ENCODE results near the gene GJB4.
"Not testable (repeated sequence)": the region's sequence is repeated elsewhere in the genome, so short reads cannot be mapped to it uniquely, and the experiment has no call there.

Gene GJB4

GRCh38 chr1:34759503-34760357 is at the start of gene GJB4:
GJB4 (plus strand) TSS chr1:34759740; CDS start chr1:34761255, 1,515 bp downstream.
- no peaks in the 10 kb centered on the region for H3K36me3 Mint-ChIP-seq

GRCh38 chr1:34710812-34711211 is 48.7 kb upstream of the GJB4 start:
- Mint-ChIP-seq H3K4me1 (no peaks in the 10 kb centered on the region), H3K4me3 (no peak overlapping the region), H3K9me3 (no peaks in the 10 kb centered on the region), H3K27ac (no peak overlapping the region), H3K27me3 (peaks cover 3 to 6% of the 10 kb centered on the region in 2 donors), H3K36me3 (no peaks in the 10 kb centered on the region)
- DNase-seq (no peak), ATAC-seq (replicated peaks) (no peak)

More at GRCh38 chr1:34759503-34760357, at the start of gene GJB4:
- ATAC-seq (replicated peaks) (no peak), DNase-seq (no peak)
- Mint-ChIP-seq H3K27ac (peak within 1 kb of the TSS; percentile 21), H3K9me3 (no peaks in the 10 kb centered on the region), H3K27me3 (peaks cover 14 to 20% of the 10 kb centered on the region in 2 donors), H3K4me1 (no peaks in the 10 kb centered on the region), H3K4me3 (no peak within 1 kb of the TSS)

- Mint-ChIP-seq H3K36me3 (no peaks in the 10 kb centered on the region), H3K27ac (no peak overlapping the region), H3K4me1 (no peaks in the 10 kb centered on the region)
Observed at GRCh38 chr1:34711485-34711884, 48.1 kb upstream of the GJB4 start.

GRCh38 chr1:34712007-34712688 is 47.4 kb upstream of the GJB4 start:
- Mint-ChIP-seq H3K27me3 (peaks cover 0 to 9% of the 10 kb centered on the region in 2 donors), H3K36me3 (no peaks in the 10 kb centered on the region), H3K9me3 (no peaks in the 10 kb centered on the region)

More at GRCh38 chr1:34711485-34711884, 48.1 kb upstream of the GJB4 start:
- no peaks in the 10 kb centered on the region for H3K9me3 Mint-ChIP-seq
- peaks cover 0 to 6% of the 10 kb centered on the region in 2 donors for H3K27me3 Mint-ChIP-seq
- ATAC-seq (replicated peaks) (no peak), DNase-seq (no peak)
- no peak overlapping the region for H3K4me3 Mint-ChIP-seq

GRCh38 chr1:34713443-34713842 is 46.1 kb upstream of the GJB4 start:
- no peak overlapping the region for H3K4me3 Mint-ChIP-seq

More at GRCh38 chr1:34712007-34712688, 47.4 kb upstream of the GJB4 start:
- ATAC-seq (replicated peaks) (no peak), DNase-seq (no peak)
- Mint-ChIP-seq H3K4me1 (no peaks in the 10 kb centered on the region), H3K27ac (no peak overlapping the region), H3K4me3 (no peak overlapping the region)

GRCh38 chr1:34714386-34714785 is 45.2 kb upstream of the GJB4 start:
- no peak overlapping the region for H3K27ac Mint-ChIP-seq
- H3K27me3 Mint-ChIP-seq: peaks cover 0 to 21% of the 10 kb centered on the region in 2 donors
- H3K36me3 Mint-ChIP-seq: no peaks in the 10 kb centered on the region
- ATAC-seq (replicated peaks) (no peak), DNase-seq (no peak)
- H3K4me1 Mint-ChIP-seq: no peaks in the 10 kb centered on the region
- peaks cover 3 to 6% of the 10 kb centered on the region in 2 donors for H3K9me3 Mint-ChIP-seq
- no peak overlapping the region for H3K4me3 Mint-ChIP-seq

More at GRCh38 chr1:34713443-34713842, 46.1 kb upstream of the GJB4 start:
- H3K27me3 Mint-ChIP-seq: peaks cover 0 to 15% of the 10 kb centered on the region in 2 donors
- no peaks in the 10 kb centered on the region for H3K4me1 Mint-ChIP-seq
- ATAC-seq (replicated peaks) (no peak), DNase-seq (no peak)
- no peak overlapping the region for H3K27ac Mint-ChIP-seq
- H3K36me3 Mint-ChIP-seq: no peaks in the 10 kb centered on the region
- peaks cover 3 to 6% of the 10 kb centered on the region in 2 donors for H3K9me3 Mint-ChIP-seq

- Mint-ChIP-seq H3K4me3 (no peak overlapping the region), H3K9me3 (peaks cover 3 to 6% of the 10 kb centered on the region in 2 donors), H3K36me3 (no peaks in the 10 kb centered on the region), H3K4me1 (no peaks in the 10 kb centered on the region), H3K27ac (no peak overlapping the region), H3K27me3 (peaks cover 0 to 29% of the 10 kb centered on the region in 2 donors)
- ATAC-seq (replicated peaks) (no peak), DNase-seq (no peak)
Observed at GRCh38 chr1:34715139-34715538, 44.4 kb upstream of the GJB4 start.

GRCh38 chr1:34721241-34721640 is 38.3 kb upstream of the GJB4 start:
- H3K9me3 Mint-ChIP-seq: peaks cover 3 to 6% of the 10 kb centered on the region in 2 donors
- peaks cover 26 to 46% of the 10 kb centered on the region in 2 donors for H3K27me3 Mint-ChIP-seq
- DNase-seq: no peak
- H3K4me1 Mint-ChIP-seq: no peaks in the 10 kb centered on the region
- no peak for ATAC-seq (replicated peaks)
- no peak overlapping the region for H3K27ac Mint-ChIP-seq
- no peak overlapping the region for H3K4me3 Mint-ChIP-seq
- no peaks in the 10 kb centered on the region for H3K36me3 Mint-ChIP-seq

GRCh38 chr1:34721646-34722355 is 37.7 kb upstream of the GJB4 start:
- H3K27me3 Mint-ChIP-seq: peaks cover 26 to 45% of the 10 kb centered on the region in 2 donors
- H3K9me3 Mint-ChIP-seq: peaks cover 3 to 6% of the 10 kb centered on the region in 2 donors
- no peak overlapping the region for H3K27ac Mint-ChIP-seq
- H3K4me1 Mint-ChIP-seq: no peaks in the 10 kb centered on the region
- ATAC-seq (replicated peaks): no peak
- H3K4me3 Mint-ChIP-seq: no peak overlapping the region
- no peak for DNase-seq
- H3K36me3 Mint-ChIP-seq: no peaks in the 10 kb centered on the region

GRCh38 chr1:34726861-34727260 is 32.7 kb upstream of the GJB4 start:
- ATAC-seq (replicated peaks) (no peak), DNase-seq (no peak)
- peaks cover 27 to 32% of the 10 kb centered on the region in 2 donors for H3K27me3 Mint-ChIP-seq
- no peaks in the 10 kb centered on the region for H3K4me1 Mint-ChIP-seq
- H3K4me3 Mint-ChIP-seq: no peak overlapping the region
- H3K27ac Mint-ChIP-seq: no peak overlapping the region
- H3K9me3 Mint-ChIP-seq: no peaks in the 10 kb centered on the region
- H3K36me3 Mint-ChIP-seq: no peaks in the 10 kb centered on the region

GRCh38 chr1:34730485-34730884 is 29.1 kb upstream of the GJB4 start:
- ATAC-seq (replicated peaks) (no peak), DNase-seq (no peak)
- Mint-ChIP-seq H3K27me3 (peaks cover 17 to 21% of the 10 kb centered on the region in 2 donors), H3K4me1 (no peaks in the 10 kb centered on the region), H3K9me3 (no peaks in the 10 kb centered on the region), H3K4me3 (no peak overlapping the region), H3K27ac (no peak overlapping the region), H3K36me3 (no peaks in the 10 kb centered on the region)

- H3K4me1 Mint-ChIP-seq; H3K27ac Mint-ChIP-seq; DNase-seq; H3K9me3 Mint-ChIP-seq; H3K4me3 Mint-ChIP-seq; ATAC-seq (replicated peaks); H3K36me3 Mint-ChIP-seq: not testable (repeated sequence)
- H3K27me3 Mint-ChIP-seq: peaks cover 24 to 30% of the 10 kb centered on the region in 2 donors
Observed at GRCh38 chr1:34732831-34733230, 26.7 kb upstream of the GJB4 start.

- no peaks in the 10 kb centered on the region for H3K4me1 Mint-ChIP-seq
- H3K36me3 Mint-ChIP-seq: no peaks in the 10 kb centered on the region
- no peak for ATAC-seq (replicated peaks)
- no peak overlapping the region for H3K27ac Mint-ChIP-seq
- H3K9me3 Mint-ChIP-seq: no peaks in the 10 kb centered on the region
- DNase-seq: no peak
- H3K4me3 Mint-ChIP-seq: no peak overlapping the region
- H3K27me3 Mint-ChIP-seq: peaks cover 19 to 37% of the 10 kb centered on the region in 2 donors
Observed at GRCh38 chr1:34736692-34737091, 22.8 kb upstream of the GJB4 start.

- not testable (repeated sequence) for ATAC-seq (replicated peaks); H3K27ac Mint-ChIP-seq; H3K4me3 Mint-ChIP-seq; H3K36me3 Mint-ChIP-seq; DNase-seq; H3K4me1 Mint-ChIP-seq; H3K9me3 Mint-ChIP-seq
- H3K27me3 Mint-ChIP-seq: peaks cover 20 to 39% of the 10 kb centered on the region in 2 donors
Observed at GRCh38 chr1:34737236-34737635, 22.3 kb upstream of the GJB4 start.

Measured in stimulated activated naive B cell treated with anti-CD40 and anti-IgM and Interleukin-4, amounts not matched to agents 10 μg/mL and 1 μg/mL and 100 μg/mL, for 72 hours (primary cell).